NB4 (cell line): ENCODE measurements around the gene FER.

Source experiments
- MYC ChIP-seq: IDR thresholded peaks from 2 replicates; pipeline ENCODE4 v1.6.1; 2011; ENCODE audit warnings: low read depth, low read length
- POLR2A ChIP-seq: IDR thresholded peaks from 2 replicates; pipeline ENCODE4 v1.6.1; 2011; ENCODE audit warnings: mild to moderate bottlenecking; ENCODE audit not compliant: insufficient read length; ENCODE audit errors: extremely low read depth
- TF ChIP-seq, protein P1 (sequence below): IDR thresholded peaks from 2 replicates; pipeline ENCODE4 v1.6.1; 2011; ENCODE audit warnings: low read depth, low read length
- TF ChIP-seq, protein P2 (sequence below): IDR thresholded peaks from one replicate; pipeline ENCODE4 v1.5.1; 2012; ENCODE audit warnings: low read depth, low read length

DNA sequence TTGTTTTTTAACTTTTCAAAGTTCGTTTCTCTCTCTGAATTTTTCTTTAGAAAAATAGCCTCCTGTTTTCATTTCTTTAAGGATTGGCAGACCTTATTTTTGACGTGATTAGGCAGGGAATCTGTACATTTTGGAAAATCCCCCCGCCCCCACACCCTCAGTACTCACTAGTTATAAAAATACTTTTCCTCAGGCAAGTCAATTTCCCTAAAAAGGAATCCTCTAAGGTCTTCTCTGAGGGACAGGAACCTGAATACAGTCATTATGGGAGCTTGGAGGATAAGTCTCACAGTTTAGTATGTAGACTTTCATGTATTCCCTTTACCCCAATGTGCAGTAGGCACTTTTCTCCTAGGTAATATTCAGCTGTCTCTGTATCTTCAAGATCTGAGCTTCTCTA is 3.9 kb upstream of the FER start:
- TF ChIP-seq, protein P1, sequence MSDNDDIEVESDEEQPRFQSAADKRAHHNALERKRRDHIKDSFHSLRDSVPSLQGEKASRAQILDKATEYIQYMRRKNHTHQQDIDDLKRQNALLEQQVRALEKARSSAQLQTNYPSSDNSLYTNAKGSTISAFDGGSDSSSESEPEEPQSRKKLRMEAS: no peak
- TF ChIP-seq POLR2A (no peak), MYC (no peak)
- TF ChIP-seq, protein P2, sequence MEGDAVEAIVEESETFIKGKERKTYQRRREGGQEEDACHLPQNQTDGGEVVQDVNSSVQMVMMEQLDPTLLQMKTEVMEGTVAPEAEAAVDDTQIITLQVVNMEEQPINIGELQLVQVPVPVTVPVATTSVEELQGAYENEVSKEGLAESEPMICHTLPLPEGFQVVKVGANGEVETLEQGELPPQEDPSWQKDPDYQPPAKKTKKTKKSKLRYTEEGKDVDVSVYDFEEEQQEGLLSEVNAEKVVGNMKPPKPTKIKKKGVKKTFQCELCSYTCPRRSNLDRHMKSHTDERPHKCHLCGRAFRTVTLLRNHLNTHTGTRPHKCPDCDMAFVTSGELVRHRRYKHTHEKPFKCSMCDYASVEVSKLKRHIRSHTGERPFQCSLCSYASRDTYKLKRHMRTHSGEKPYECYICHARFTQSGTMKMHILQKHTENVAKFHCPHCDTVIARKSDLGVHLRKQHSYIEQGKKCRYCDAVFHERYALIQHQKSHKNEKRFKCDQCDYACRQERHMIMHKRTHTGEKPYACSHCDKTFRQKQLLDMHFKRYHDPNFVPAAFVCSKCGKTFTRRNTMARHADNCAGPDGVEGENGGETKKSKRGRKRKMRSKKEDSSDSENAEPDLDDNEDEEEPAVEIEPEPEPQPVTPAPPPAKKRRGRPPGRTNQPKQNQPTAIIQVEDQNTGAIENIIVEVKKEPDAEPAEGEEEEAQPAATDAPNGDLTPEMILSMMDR: no peak
